ENCODE results near the gene ALPL. TPM values are rescaled to one million over a fixed set of nuclear protein-coding genes. Genes with fewer than 3 reads are reported as not detected.

The ALPL gene
- total and polyA plus RNA-seq, 10 of the 15 experiments (the other 5 are each of a cell fraction or from before 2014, with no cell fraction given), result 0.07 to 0.59 (median 0.31) TPM; not detected in 2

DNA sequence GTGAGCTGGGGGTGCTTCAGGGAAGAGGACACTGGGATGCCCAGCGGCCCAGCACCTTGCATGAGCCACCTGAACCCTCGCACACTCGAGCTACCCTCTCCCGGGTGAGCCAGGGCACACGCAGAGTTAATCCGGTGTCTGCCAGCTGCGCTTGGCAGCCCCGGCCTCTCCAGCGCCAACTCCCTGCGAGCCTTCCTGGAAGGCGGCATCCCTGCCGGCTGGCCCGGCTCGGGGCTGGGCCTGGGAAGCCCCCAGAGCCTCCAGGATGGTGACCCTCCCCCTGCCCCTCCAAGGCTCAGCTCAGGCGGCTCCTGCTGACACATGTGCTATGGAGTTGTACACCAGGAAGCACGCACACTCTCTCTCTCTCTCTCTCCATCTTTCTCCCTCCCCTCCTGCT is 111.3 kb downstream of the ALPL start:
- ChIA-PET POLR2A (no interaction called here), CTCF (no interaction called here), SMC1A (ENCODE audit: uncharacterized antibody, unreplicated experiment) (no interaction called here), RAD21 (ENCODE audit: unreplicated experiment) (no interaction called here)
- DNase-seq (ENCODE audit: low read depth, low spot score) (no peak), ATAC-seq (no peak), FAIRE-seq (no peak)
- Histone ChIP-seq H2AFZ (ENCODE audit: control insufficient read depth, low read depth, low read length) (no peak overlapping the region), H4K20me1 (ENCODE audit: control insufficient read depth, insufficient read depth) (no peaks in the 10 kb centered on the region), H3K36me3 (ENCODE audit: control insufficient read depth in 2 of 2, insufficient read depth in 2 of 2, low read length in 1 of 2) (no peaks in the 10 kb centered on the region), H3K4me3 (no peak overlapping the region), H3K9ac (ENCODE audit: control insufficient read depth, insufficient read depth, low read length) (no peak overlapping the region), H3K27me3 (replicated peaks in 1 of 2; ENCODE audit: control insufficient read depth in 2 of 2, insufficient read depth in 2 of 2, low read length in 1 of 2) (peaks cover 1 to 2% of the 10 kb centered on the region in 2 experiments; a peak in 1 of 4 replicates), H3K27ac (ENCODE audit: control insufficient read depth, insufficient read depth) (no peak overlapping the region), H3K9me3 (replicated peaks; ENCODE audit: control insufficient read depth, insufficient read depth, low read length) (no peaks in the 10 kb centered on the region), H3K4me1 (ENCODE audit: control insufficient read depth, insufficient read depth, low read length) (no peaks in the 10 kb centered on the region), H3K79me2 (ENCODE audit: control insufficient read depth, insufficient read depth, low read length) (no peaks in the 10 kb centered on the region), H3K4me2 (ENCODE audit: control insufficient read depth, insufficient read depth) (no peak overlapping the region)
- WGBS (ENCODE audit: insufficient coverage, insufficient replicate concordance, low lambda C conversion rate, missing lambda C conversion rate), result 24% methylated on average over 14 of the region's 16 CpGs
- intact Hi-C loops (cut with micrococcal nuclease; ENCODE audit: unreplicated experiment), result no loop called here
- BruUV-seq (replicated peaks), result no TSS peak
- TF ChIP-seq HDAC2 (IDR thresholded peaks at IDR 0.05) (no peak), NFXL1 (IDR thresholded peaks at IDR 0.05; ENCODE audit: borderline replicate concordance) (no peak), ATF7 (IDR thresholded peaks at IDR 0.05; ENCODE audit: low read depth) (no peak), PML (IDR thresholded peaks at IDR 0.05; ENCODE audit: low read length) (no peak), REST (IDR thresholded peaks at IDR 0.05; ENCODE audit: low read depth, low read length) (no peak), SP1 (IDR thresholded peaks at IDR 0.05; ENCODE audit: low read depth, low read length) (no peak)
- in situ Hi-C loops (cut with MboI), result no loop called here

Data from GM12878 (cell line).